H1 (cell line): ENCODE results near the gene MYO1D. TPM values are rescaled to one million over a fixed set of nuclear protein-coding genes. Genes with fewer than 3 reads are reported as not detected.

Experiments used
- CBX8 ChIP-seq: fragments of 300-800, 300-1000 bp; sonication (generic); IDR thresholded peaks from 2 replicates; pipeline ENCODE4 v1.7.1; 2016; ENCODE audit warnings: low read depth, low read length, borderline replicate concordance
- CTBP2 ChIP-seq: IDR thresholded peaks from 2 replicates; pipeline ENCODE4 v1.7.0; 2011; ENCODE audit warnings: borderline replicate concordance, mild to moderate bottlenecking, moderate library complexity, mixed read lengths, low read length; ENCODE audit not compliant: insufficient read depth, insufficient read length
- MAFK ChIP-seq: IDR thresholded peaks from 2 replicates; pipeline ENCODE4 v1.6.1; 2012; ENCODE audit warnings: low read depth, mild to moderate bottlenecking, improper control_type of control experiment, low read length
- NANOG ChIP-seq: IDR thresholded peaks from 2 replicates; pipeline ENCODE4 v1.6.1; 2011; ENCODE audit warnings: low read length, low read depth, mild to moderate bottlenecking, inconsistent platforms; ENCODE audit not compliant: insufficient read depth, poor library complexity, severe bottlenecking
- RFX5 ChIP-seq: IDR thresholded peaks from 2 replicates; pipeline ENCODE4 v1.6.1; 2011; ENCODE audit warnings: low read depth, low read length, improper control_type of control experiment, borderline replicate concordance
- RXRA ChIP-seq: IDR thresholded peaks from 2 replicates; pipeline ENCODE4 v1.6.1; 2011; ENCODE audit warnings: low read depth, mild to moderate bottlenecking, low read length, moderate library complexity; ENCODE audit not compliant: insufficient read depth
- polyA plus RNA-seq, 7 experiments: library from polyadenylated mRNA; depleted of rRNA in 3 of 7; stranded (reverse) in 5 of 7; unstranded in 2 of 7; fragments of >200 nt in 5 of 7; fragments of 200-250 nt in 2 of 7; gene quantifications; 1 replicate in 5 of 7; 2 replicates in 1 of 7; 4 replicates in 1 of 7; pipeline versions ENCODE4 v1.2.1 to v1.2.3, GENCODE V29; 2011 to 2013; ENCODE audit warnings: missing spikeins in 2 of 7, mixed read lengths in 2 of 7
- total RNA-seq: library from RNA; stranded (reverse); fragmentation: NEBNext Ultra II Directional; extraction: Animal tissue kit (Norgen Biotek cat#: 25700); gene quantifications from 2 replicates; pipeline ENCODE4 v1.2.1, GENCODE V29; 2021
- TF ChIP-seq, protein P1 (sequence below): IDR thresholded peaks from 2 replicates; pipeline ENCODE4 v1.6.1; 2012; ENCODE audit warnings: inconsistent platforms

The MYO1D gene
- total and polyA plus RNA-seq, 2 of the 8 experiments (the other 6 are each of a cell fraction or from before 2014, with no cell fraction given), result 6.5 to 25.4 TPM

DNA sequence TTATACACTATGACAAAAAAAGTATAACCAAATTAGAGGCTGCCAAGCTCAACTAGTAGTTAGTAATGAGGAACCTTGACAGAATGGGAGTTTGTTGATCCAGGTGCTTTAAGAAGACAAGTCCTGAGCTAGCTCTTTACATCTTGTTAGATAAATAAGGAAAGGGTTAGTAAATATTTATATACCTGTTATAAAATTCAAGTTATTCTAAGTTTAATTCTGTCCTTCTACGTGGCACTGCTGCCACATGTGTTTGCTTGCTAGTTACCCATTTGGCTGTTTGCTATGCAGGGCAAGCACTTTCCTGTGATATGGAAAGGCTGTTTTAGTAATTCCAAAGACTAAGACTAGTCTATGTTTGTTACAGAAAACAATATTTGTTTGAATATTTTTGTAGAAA is 180.5 kb downstream of the MYO1D start (continued):
- TF ChIP-seq RXRA (no peak), CBX8 (no peak), RFX5 (no peak), NANOG (no peak), CTBP2 (no peak), MAFK (no peak)
- TF ChIP-seq, protein P1, sequence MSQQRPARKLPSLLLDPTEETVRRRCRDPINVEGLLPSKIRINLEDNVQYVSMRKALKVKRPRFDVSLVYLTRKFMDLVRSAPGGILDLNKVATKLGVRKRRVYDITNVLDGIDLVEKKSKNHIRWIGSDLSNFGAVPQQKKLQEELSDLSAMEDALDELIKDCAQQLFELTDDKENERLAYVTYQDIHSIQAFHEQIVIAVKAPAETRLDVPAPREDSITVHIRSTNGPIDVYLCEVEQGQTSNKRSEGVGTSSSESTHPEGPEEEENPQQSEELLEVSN, result no peak
